Adrenal gland (tissue), 12 donors: ENCODE measurements around the gene SCLY. TPM values are rescaled to one million over a fixed set of nuclear protein-coding genes. Genes with fewer than 3 reads are reported as not detected.

Experiments used
- DNase-seq, 7 donors: peaks; one replicate each; pipeline ENCODE4 v3.0.0-alpha.2; 2019 to 2020
- H3K27ac ChIP-seq, 5 donors: fragments of 200-600 bp; sonication (generic) in 4 of 5; 1 replicate in 3 of 5; 2 replicates in 2 of 5; pipeline versions ENCODE4 v1.5.1 to v1.8.0; 2016 to 2020; ENCODE audit warnings: mild to moderate bottlenecking in 1 of 5
- H3K27me3 ChIP-seq: fragments of 200-600 bp; 2 replicates; pipeline ENCODE4 v1.8.0; 2021
- H3K36me3 ChIP-seq, 2 donors: fragments of 200-600 bp; replicated peaks in 1 of 2; 1 replicate in 1 of 2; 2 replicates in 1 of 2; pipeline versions ENCODE4 v1.5.1 to v1.8.0; 2018 to 2022
- H3K4me1 ChIP-seq, 2 donors: fragments of 200-600 bp; replicated peaks in 1 of 2; 1 replicate in 1 of 2; 2 replicates in 1 of 2; pipeline versions ENCODE4 v1.5.1 to v1.8.0; 2018 to 2021
- H3K4me3 ChIP-seq, 4 donors: fragments of 200-600 bp; sonication (generic) in 3 of 4; one replicate each; pipeline ENCODE4 v1.5.1; 2016 to 2018
- H3K9me3 ChIP-seq, 3 donors: fragments of 200-600 bp; sonication (generic) in 1 of 3; replicated peaks in 1 of 3; 1 replicate in 2 of 3; 2 replicates in 1 of 3; pipeline versions ENCODE4 v1.5.1 to v1.8.0; 2016 to 2021
- POLR2A ChIP-seq, 2 donors: fragments of 450-650 bp; IDR thresholded peaks; one replicate each; pipeline ENCODE4 v1.6.1; 2017; ENCODE audit warnings: antibody characterized with exemption in 2 of 2, mild to moderate bottlenecking in 2 of 2, moderate library complexity in 1 of 2
- WGBS, 4 donors: extraction: QIAGEN DNeasy Blood & Tissue Kit in 2 of 4; methylation state at CpG; one replicate each; pipeline versions ENCODE4 v1.1.5 to v1.1.7; 2013 to 2017; 5-methylcytosine and 5-hydroxymethylcytosine counted together
- intact Hi-C, 2 donors: fragments of 100-400 bp; cut with DNase I; formaldehyde crosslinking; loops; one replicate each; pipeline versions ENCODE4 v1.14.1 to v1.15.0; 2022 to 2023
- polyA plus RNA-seq, 3 donors: library from polyadenylated mRNA; stranded (reverse); fragments of 200-250 nt in 2 of 3; fragments of 350-450 nt in 1 of 3; fragmentation: Illumina TruSeq in 1 of 3; extraction: RNeasy Lipid Tissue Mini Kit (QIAGEN cat#74804) in 1 of 3; gene quantifications; one replicate each; pipeline ENCODE4 v1.2.3, GENCODE V29; 2013 to 2014
- total RNA-seq, 9 donors: library from RNA; depleted of rRNA in 4 of 9; stranded (reverse); fragments of >200 nt in 4 of 9; fragments of 120-200 nt in 1 of 9; fragmentation: NEBNext Ultra II Directional in 1 of 9; extraction: Animal tissue kit (Norgen Biotek cat#: 25700) in 1 of 9; gene quantifications; one replicate each; pipeline versions ENCODE4 v1.1.0 to v1.2.4, GENCODE V29; 2013 to 2023
- TF ChIP-seq, protein P1 (sequence below), 6 experiments: fragments of 450-650 bp in 4 of 6; fragments of 200-600 bp in 2 of 6; sonication (generic) in 1 of 6; IDR thresholded peaks; 1 replicate in 5 of 6; 2 replicates in 1 of 6; pipeline versions ENCODE4 v1.5.1 to v1.8.0; 2016 to 2021; ENCODE audit warnings: antibody characterized with exemption in 6 of 6, mild to moderate bottlenecking in 2 of 6, moderate library complexity in 1 of 6
- donor health status: healthy with polysubstance abuse.
- donor health status: Bipolar disorder and iron deficiency.
- donor health status: DM: yes; HTN: yes; CAD: no.
- donor health status: DM: no; HTN: no; CAD: no.
- donor health status: DM: no; HTN: no; CAD: no.
- donor health status: DM: yes; HTN: yes; CAD: no.

SCLY gene
- total and polyA plus RNA-seq, 12 donors, result 2.4 to 11.0 (median 8.0) TPM

DNA sequence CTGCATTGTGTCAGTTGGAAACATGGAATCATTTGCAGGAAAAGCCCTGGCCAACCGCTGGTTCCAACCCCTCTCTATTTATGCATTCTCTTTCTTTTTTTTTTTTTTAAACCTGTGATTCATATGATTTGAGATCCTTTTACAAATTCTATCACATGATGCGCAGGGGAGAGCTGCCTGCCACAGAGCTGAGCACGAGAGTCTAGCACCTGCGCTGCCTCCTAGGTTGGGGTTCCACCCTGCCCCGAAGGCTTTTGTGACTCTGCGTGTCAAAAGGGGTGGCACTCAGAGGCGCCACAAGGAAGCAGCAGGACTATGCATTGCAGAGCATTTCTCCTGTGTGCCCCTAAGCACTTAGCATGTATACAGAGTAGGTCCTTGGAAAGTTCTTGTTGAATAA, 22.0 kb downstream of the SCLY start:
- H3K36me3 ChIP-seq, result peaks cover 0 to 12% of the 10 kb centered on the region in 2 donors
- TF ChIP-seq, protein P1, sequence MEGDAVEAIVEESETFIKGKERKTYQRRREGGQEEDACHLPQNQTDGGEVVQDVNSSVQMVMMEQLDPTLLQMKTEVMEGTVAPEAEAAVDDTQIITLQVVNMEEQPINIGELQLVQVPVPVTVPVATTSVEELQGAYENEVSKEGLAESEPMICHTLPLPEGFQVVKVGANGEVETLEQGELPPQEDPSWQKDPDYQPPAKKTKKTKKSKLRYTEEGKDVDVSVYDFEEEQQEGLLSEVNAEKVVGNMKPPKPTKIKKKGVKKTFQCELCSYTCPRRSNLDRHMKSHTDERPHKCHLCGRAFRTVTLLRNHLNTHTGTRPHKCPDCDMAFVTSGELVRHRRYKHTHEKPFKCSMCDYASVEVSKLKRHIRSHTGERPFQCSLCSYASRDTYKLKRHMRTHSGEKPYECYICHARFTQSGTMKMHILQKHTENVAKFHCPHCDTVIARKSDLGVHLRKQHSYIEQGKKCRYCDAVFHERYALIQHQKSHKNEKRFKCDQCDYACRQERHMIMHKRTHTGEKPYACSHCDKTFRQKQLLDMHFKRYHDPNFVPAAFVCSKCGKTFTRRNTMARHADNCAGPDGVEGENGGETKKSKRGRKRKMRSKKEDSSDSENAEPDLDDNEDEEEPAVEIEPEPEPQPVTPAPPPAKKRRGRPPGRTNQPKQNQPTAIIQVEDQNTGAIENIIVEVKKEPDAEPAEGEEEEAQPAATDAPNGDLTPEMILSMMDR (IDR thresholded peaks at IDR 0.05), result no peak
- TF ChIP-seq POLR2A (IDR thresholded peaks at IDR 0.05), result no peak
- no peak for DNase-seq
- H3K4me1 ChIP-seq, result no peaks in the 10 kb centered on the region
- H3K4me3 ChIP-seq, result no peak overlapping the region
- 92 to 96% (median 94%) methylated on average over 7 of the region's 7 CpGs for WGBS, 4 donors
- H3K27me3 ChIP-seq, result no peaks in the 10 kb centered on the region
- H3K27ac ChIP-seq, result no peak overlapping the region
- no peaks in the 10 kb centered on the region for H3K9me3 ChIP-seq
- intact Hi-C loops, result no loop called here

DNA sequence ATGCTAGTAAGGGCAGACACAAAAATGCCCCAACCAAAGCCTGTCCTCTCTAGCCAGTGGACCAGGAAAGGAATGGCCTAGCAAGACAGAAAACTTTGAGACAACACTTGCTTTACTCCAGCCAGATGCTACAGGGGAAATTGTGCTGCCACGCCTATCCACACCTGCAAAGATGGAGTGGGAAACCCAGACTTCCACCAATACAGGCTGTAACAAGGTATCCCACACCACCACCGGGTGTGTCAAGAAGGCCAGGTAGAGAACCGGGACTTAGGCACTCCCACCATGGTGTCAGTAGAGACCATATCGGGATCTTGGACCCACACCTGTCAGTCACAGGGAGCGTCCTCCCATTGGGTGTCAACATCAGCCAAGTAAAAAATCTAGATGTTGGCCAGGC, 23.1 kb downstream of the SCLY start:
- Histone ChIP-seq H3K4me1 (no peaks in the 10 kb centered on the region), H3K27ac (no peak overlapping the region), H3K27me3 (no peaks in the 10 kb centered on the region), H3K36me3 (peaks cover 0 to 12% of the 10 kb centered on the region in 2 donors), H3K4me3 (no peak overlapping the region), H3K9me3 (no peaks in the 10 kb centered on the region)
- TF ChIP-seq POLR2A (IDR thresholded peaks at IDR 0.05), result no peak
- TF ChIP-seq, protein P1 (IDR thresholded peaks at IDR 0.05), result no peak
- DNase-seq, result no peak
- WGBS, 4 donors, result 85 to 98% (median 97%) methylated on average over 5 of the region's 5 CpGs
- intact Hi-C loops, result no loop called here

DNA sequence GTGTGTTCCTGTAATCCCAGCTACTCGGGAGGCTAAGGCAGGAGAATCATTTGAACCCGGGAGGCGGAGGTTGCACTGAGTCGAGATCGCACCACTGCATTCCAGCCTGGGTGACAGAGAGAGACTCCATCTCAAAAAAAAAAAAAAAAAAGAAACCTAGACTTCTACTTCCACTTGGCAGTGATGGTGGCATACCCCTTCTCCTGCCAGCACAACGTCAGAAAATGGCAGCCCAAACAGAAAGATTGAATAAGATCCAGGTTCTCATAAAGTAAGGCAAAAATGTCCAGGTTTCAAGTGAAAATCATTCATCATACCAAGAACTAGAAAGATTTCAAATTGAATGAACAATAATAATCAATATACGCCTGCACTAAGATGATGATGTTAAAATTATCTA, 24.0 kb downstream of the SCLY start:
- Histone ChIP-seq H3K27me3 (no peaks in the 10 kb centered on the region), H3K27ac (no peak overlapping the region), H3K4me3 (no peak overlapping the region), H3K9me3 (no peaks in the 10 kb centered on the region), H3K36me3 (peaks cover 0 to 12% of the 10 kb centered on the region in 2 donors), H3K4me1 (no peaks in the 10 kb centered on the region)
- WGBS, 4 donors, result 92 to 96% (median 94%) methylated on average over 7 of the region's 7 CpGs
- DNase-seq, result peak in 1 of 7 donors; percentile 2
- intact Hi-C loops, result no loop called here
- TF ChIP-seq POLR2A (IDR thresholded peaks at IDR 0.05), result no peak
- TF ChIP-seq, protein P1 (IDR thresholded peaks at IDR 0.05), result no peak

DNA sequence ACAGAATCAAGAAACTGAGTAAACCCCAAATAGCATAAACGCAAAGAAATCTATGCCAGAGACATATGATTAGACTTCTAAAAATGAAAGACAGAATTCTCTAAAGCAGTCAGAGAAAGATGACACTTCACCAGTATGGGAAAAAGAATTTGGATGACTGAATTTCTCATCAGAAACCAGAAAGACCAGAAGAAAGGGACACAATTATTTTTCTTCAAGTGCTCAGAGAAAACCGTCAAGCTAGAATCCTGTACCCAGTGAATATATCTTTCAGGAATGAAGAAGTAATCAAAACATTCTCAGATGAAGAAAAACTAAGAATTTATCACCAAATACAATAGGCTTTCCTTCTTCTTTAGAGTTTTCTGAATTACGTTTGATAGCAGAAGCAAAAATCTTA, 25.1 kb downstream of the SCLY start:
- no peak overlapping the region for H3K27ac ChIP-seq
- intact Hi-C loops, result no loop called here
- no peaks in the 10 kb centered on the region for H3K27me3 ChIP-seq
- H3K4me3 ChIP-seq, result no peak overlapping the region
- TF ChIP-seq POLR2A (IDR thresholded peaks at IDR 0.05), result no peak
- TF ChIP-seq, protein P1 (IDR thresholded peaks at IDR 0.05), result no peak
- no peaks in the 10 kb centered on the region for H3K4me1 ChIP-seq
- DNase-seq, result no peak
- peaks cover 0 to 12% of the 10 kb centered on the region in 2 donors for H3K36me3 ChIP-seq
- WGBS, 4 donors, result 96 to 100% (median 98%) methylated on average over 3 of the region's 3 CpGs
- no peaks in the 10 kb centered on the region for H3K9me3 ChIP-seq
